ENCODE results near the gene NHEJ1.
A peak's percentile ranks its signal among the peaks of the same experiment; 100 is the strongest.

The NHEJ1 gene

GRCh38 chr2:219107758-219108157 lies 52.9 kb downstream of the NHEJ1 start:
- no peak for TF ChIP-seq CTCF (IDR thresholded peaks at IDR 0.05)

- TF ChIP-seq CTCF (IDR thresholded peaks at IDR 0.05): no peak
These were observed 54.4 kb downstream of the NHEJ1 start for GRCh38 chr2:219106251-219106650.

DNA sequence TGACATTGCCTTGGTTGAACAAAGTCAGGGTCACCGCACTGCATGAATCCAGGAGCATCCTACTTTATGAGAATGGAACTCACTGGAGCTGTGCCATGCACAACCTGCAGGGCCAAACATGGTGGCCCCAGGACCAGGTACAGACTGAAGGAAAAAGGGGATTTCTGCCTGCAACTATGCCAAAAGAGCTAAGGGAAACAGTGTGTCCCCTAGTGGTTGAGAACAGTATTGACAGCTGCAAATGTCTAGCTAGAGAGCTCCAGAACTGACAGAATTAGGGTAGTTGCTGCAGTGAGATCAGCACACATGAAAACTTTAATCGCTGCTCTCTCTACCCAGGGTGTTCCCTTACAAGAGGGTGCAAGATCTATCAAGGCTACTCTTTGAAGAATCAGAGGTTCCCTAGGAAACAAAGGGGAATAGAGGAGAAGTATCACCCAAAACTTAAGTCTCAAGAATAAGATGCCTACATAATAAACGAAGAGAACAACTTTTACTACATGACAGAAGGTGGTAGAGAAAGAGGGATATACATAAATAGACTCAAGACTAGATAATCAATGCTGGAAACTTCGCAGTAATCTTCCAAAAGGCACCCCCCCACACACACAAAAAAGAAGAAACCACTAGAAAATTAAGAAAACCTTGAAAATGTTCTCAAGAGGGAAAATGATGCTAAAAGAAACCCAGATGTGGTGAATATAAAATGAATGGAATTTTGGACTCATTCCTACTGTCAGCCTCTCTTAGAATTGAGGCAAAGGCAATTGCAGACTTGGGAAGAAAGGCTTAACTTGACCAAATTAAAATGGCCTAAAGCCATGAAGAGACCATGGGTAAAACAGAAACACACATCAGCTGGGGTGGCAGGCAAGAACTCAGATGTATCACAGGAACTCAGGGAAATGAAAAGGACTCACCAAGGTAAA lies 56.2 kb downstream of the NHEJ1 start:
- peak; percentile 75 for TF ChIP-seq CTCF (IDR thresholded peaks at IDR 0.05)

GRCh38 chr2:219099329-219099728 lies 61.3 kb downstream of the NHEJ1 start:
- TF ChIP-seq CTCF (IDR thresholded peaks at IDR 0.05): no peak

DNA sequence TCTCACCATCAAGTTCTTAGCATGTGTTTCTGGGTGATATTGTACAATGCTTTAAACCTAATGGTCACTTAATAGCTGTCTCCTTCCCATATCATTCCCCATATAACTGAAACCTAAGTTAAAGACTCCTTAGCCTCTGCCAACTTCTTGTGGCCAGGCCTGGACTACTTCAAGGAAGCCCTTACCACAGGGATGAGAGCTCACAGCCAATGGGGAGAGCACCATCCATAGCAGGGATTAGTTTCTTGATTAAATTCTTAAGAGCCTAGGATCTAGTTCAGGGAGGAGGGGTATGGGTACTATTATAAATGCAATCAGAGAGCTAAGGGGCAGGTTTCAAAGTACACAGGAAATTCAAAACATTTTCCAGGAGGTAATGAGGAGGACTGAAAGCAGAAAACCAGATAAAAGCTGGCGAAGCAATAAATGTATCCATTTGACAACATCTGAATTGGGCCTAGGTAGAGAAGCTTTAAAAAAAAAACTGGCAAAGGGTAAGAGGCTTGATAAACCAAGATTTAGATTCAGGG lies 65.1 kb downstream of the NHEJ1 start:
- no peak for TF ChIP-seq CTCF (IDR thresholded peaks at IDR 0.05)

GRCh38 chr2:219094171-219094570 lies 66.4 kb downstream of the NHEJ1 start:
- no peak for TF ChIP-seq CTCF (IDR thresholded peaks at IDR 0.05)

DNA sequence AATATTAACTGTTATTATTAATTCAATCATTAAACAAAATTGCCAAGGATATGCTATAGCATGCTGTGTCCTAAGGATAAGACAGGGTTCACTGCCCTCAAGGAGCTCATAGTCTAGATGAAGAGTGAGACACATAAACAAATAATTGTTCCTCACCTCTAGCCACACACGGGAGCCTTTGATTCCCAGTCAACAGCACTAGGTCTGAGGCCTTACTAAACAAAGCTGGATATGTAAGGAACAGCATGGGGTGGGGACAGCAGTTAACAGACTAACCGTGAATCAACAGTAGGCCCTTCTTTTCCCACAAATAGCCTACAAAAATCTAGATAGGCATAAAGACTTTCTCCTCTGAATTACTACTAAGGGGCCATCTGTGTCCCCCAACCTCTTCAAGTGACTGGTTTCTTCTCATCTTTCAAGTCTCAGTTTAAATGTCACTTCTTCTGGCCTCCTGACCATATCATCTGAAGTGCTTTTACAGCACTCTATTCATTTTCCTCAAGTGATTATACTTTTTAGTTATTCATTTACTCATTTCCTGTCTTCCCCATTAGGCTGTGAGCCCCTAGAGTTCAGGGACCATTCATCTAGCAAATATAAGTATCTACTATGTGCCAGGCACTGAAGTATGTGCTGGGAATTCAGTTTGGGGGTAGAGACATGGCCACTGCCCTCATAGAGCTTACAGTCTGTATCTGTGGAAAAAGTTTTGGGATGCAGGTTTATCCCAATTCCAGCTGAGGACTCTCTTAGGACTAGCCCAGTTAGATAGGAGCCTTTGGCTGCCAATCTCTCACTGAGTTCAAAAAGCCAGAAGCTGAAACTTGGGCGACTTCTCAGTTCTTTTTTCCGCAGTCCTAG lies 69.9 kb downstream of the NHEJ1 start:
- TF ChIP-seq CTCF (IDR thresholded peaks at IDR 0.05): no peak

All from LNCAP (cell line).